Measurements from ENCODE around the gene GPC3. TPM values are rescaled to one million over a fixed set of nuclear protein-coding genes. Genes with fewer than 3 reads are reported as not detected.
"Not testable (repeated sequence)": the region's sequence is repeated elsewhere in the genome, so short reads cannot be mapped to it uniquely, and the experiment has no call there.

GPC3 gene
- total and polyA plus RNA-seq, 5 donors from 2014 or later: 0.34 to 0.93 (median 0.44) TPM; not detected in 2

DNA sequence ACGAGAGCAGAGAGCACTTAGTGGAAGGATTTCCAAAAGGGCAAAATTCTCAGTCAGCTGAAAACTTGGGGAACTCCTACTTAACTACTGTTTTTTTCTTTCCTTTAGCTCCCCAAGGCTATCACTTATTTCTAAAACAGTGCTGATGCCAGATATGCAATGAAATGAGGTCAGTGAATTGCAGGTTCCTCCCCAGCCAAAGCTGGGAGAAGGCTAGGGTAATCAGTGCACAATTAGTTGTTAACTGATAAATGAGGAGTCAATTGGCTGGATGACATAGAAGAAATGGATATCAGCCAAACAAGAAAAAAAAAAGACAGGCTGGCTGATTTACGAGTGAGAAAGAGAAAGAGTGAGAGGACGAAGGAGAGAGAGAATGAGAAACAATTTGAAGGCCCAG lies 195.6 kb downstream of the GPC3 start:
- no peaks in the 10 kb centered on the region for H3K4me1 Mint-ChIP-seq
- no peaks in the 10 kb centered on the region for H3K36me3 ChIP-seq (ENCODE audit: control insufficient read depth, insufficient read depth, low read length)

DNA sequence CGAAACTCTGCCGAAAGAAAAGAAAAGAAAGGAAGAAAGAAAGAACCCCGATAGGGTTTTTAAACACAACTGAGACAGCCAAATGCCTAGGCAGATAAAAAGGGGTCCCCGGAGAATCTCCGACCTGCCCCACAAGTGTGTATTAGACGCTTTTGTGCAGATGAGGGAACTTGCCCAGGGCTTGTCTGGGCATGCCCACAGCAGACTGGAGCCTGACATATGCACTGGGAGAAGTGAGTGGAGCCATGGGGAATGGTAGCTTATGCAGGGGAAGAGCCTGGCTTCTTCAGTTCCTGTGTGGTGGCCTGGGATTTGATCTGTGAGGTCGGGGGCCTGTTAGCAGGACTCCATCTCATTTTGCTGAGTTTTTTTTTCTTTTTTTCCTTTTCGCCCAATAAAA lies 199.0 kb downstream of the GPC3 start:
- no peaks in the 10 kb centered on the region for H3K9me3 ChIP-seq (ENCODE audit: control insufficient read depth in 2 of 2, low read length in 2 of 2)

More for the DNA sequence above, 195.6 kb downstream of the GPC3 start:
- H3K36me3 Mint-ChIP-seq: no peaks in the 10 kb centered on the region
- Histone ChIP-seq H3K27me3 (ENCODE audit: control insufficient read depth, insufficient read depth, low read length) (no peaks in the 10 kb centered on the region), H3K4me3 (ENCODE audit: low read depth, low read length) (no peak overlapping the region), H3K27ac (ENCODE audit: insufficient read depth, low read length, poor library complexity, severe bottlenecking) (no peak overlapping the region), H3K4me1 (ENCODE audit: control insufficient read depth, insufficient read depth, low read length, poor library complexity, severe bottlenecking) (no peaks in the 10 kb centered on the region), H3K9me3 (ENCODE audit: control insufficient read depth in 2 of 2, low read length in 2 of 2) (no peaks in the 10 kb centered on the region)
- no peak overlapping the region for H3K4me3 Mint-ChIP-seq
- no peaks in the 10 kb centered on the region for H3K9me3 Mint-ChIP-seq
- H3K27me3 Mint-ChIP-seq: no peaks in the 10 kb centered on the region
- DNase-seq: no peak
- no peak overlapping the region for H3K27ac Mint-ChIP-seq
- ATAC-seq (ENCODE audit: low read depth in 2 of 2): no peak

DNA sequence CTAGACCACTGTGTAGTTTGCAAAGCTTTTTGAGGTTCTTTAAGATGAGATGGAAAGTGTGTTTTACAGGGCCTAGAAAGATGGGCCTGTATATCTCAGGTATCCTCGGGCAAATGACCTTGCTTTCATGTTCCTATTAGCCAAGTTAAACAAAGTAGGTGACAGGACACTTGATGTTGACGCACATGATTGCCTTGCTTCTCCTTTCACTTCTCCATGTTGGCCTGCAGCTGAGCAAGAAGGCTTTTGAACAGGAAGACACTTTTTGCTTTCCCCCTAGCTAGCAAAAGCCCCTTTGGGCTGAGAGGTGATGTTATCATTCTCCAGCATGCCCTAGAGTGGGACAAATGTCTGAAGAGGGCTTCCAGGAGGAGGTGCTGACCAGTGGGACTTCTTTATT lies 202.1 kb downstream of the GPC3 start:
- Mint-ChIP-seq H3K36me3 (no peaks in the 10 kb centered on the region), H3K27me3 (peaks cover 4% of the 10 kb centered on the region), H3K9me3 (no peaks in the 10 kb centered on the region), H3K4me3 (no peak overlapping the region), H3K4me1 (no peaks in the 10 kb centered on the region), H3K27ac (peak overlapping the region in 1 of 3 donors; percentile 52)
- Histone ChIP-seq H3K4me3 (ENCODE audit: low read depth, low read length) (no peak overlapping the region), H3K36me3 (ENCODE audit: control insufficient read depth, insufficient read depth, low read length) (no peaks in the 10 kb centered on the region), H3K27me3 (ENCODE audit: control insufficient read depth, insufficient read depth, low read length) (no peaks in the 10 kb centered on the region), H3K4me1 (ENCODE audit: control insufficient read depth, insufficient read depth, low read length, poor library complexity, severe bottlenecking) (no peaks in the 10 kb centered on the region), H3K27ac (ENCODE audit: insufficient read depth, low read length, poor library complexity, severe bottlenecking) (no peak overlapping the region), H3K9me3 (ENCODE audit: control insufficient read depth in 2 of 2, low read length in 2 of 2) (no peaks in the 10 kb centered on the region)
- ATAC-seq (ENCODE audit: low read depth in 2 of 2) (no peak), DNase-seq (no peak)

More for the DNA sequence above, 199.0 kb downstream of the GPC3 start:
- ATAC-seq (ENCODE audit: low read depth in 2 of 2) (no peak), DNase-seq (no peak)
- Mint-ChIP-seq H3K4me1 (no peaks in the 10 kb centered on the region), H3K9me3 (no peaks in the 10 kb centered on the region), H3K27me3 (no peaks in the 10 kb centered on the region), H3K4me3 (no peak overlapping the region), H3K27ac (peak overlapping the region in 1 of 3 donors; percentile 17), H3K36me3 (no peaks in the 10 kb centered on the region)
- Histone ChIP-seq H3K36me3 (ENCODE audit: control insufficient read depth, insufficient read depth, low read length) (no peaks in the 10 kb centered on the region), H3K4me1 (ENCODE audit: control insufficient read depth, insufficient read depth, low read length, poor library complexity, severe bottlenecking) (no peaks in the 10 kb centered on the region), H3K4me3 (ENCODE audit: low read depth, low read length) (no peak overlapping the region), H3K27ac (ENCODE audit: insufficient read depth, low read length, poor library complexity, severe bottlenecking) (no peak overlapping the region), H3K27me3 (ENCODE audit: control insufficient read depth, insufficient read depth, low read length) (no peaks in the 10 kb centered on the region)

DNA sequence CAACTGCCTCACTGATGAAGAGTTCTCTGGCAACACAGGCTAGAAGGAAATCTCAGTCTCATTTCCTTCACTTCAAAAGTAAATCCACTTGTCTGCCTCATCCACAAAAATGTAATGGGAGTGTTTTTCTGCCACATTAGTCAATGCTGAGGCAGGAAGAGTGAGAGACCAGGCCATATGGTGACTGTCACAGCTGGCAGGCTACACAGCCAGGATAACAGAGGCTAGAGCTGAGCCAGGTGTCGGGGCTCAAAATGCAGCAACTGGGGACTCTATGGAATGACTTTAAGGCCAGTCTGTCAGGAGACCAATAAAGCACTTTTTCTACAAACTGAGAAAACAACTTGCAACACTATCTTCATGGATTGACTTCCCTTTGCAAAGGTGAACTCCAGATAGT lies 204.2 kb downstream of the GPC3 start:
- no peak overlapping the region for H3K27ac ChIP-seq (ENCODE audit: insufficient read depth, low read length, poor library complexity, severe bottlenecking)
- H3K27me3 ChIP-seq (ENCODE audit: control insufficient read depth, insufficient read depth, low read length): no peaks in the 10 kb centered on the region
- no peaks in the 10 kb centered on the region for H3K9me3 Mint-ChIP-seq
- H3K4me3 Mint-ChIP-seq: no peak overlapping the region
- H3K27ac Mint-ChIP-seq: no peak overlapping the region
- no peak overlapping the region for H3K4me3 ChIP-seq (ENCODE audit: low read depth, low read length)
- no peaks in the 10 kb centered on the region for H3K4me1 Mint-ChIP-seq
- no peaks in the 10 kb centered on the region for H3K36me3 Mint-ChIP-seq
- DNase-seq (no peak), ATAC-seq (ENCODE audit: low read depth in 2 of 2) (no peak)
- no peaks in the 10 kb centered on the region for H3K4me1 ChIP-seq (ENCODE audit: control insufficient read depth, insufficient read depth, low read length, poor library complexity, severe bottlenecking)
- no peaks in the 10 kb centered on the region for H3K36me3 ChIP-seq (ENCODE audit: control insufficient read depth, insufficient read depth, low read length)
- H3K27me3 Mint-ChIP-seq: peaks cover 4% of the 10 kb centered on the region
- H3K9me3 ChIP-seq (ENCODE audit: control insufficient read depth in 2 of 2, low read length in 2 of 2): no peaks in the 10 kb centered on the region

DNA sequence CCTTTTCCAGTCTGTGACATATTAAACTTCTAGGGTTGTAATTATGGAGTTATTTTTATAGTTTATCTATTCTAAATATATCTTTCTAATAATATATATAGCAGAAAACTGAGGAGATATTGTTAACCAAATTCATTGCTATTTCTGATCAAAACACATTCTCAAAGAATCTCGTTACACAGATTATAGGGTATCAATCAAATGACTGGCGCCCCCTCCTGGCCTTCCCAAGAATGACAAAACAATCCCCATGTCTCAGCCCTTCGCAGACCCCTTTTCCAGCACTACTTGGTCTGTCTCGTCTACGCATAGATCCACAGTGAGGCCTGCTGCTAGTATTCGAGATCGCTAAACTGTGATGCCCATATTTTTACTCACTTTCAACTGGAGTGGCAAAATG lies 209.3 kb downstream of the GPC3 start:
- Mint-ChIP-seq H3K4me3 (no peak overlapping the region), H3K9me3 (no peaks in the 10 kb centered on the region), H3K27me3 (peaks cover 4% of the 10 kb centered on the region), H3K27ac (no peak overlapping the region), H3K4me1 (no peaks in the 10 kb centered on the region), H3K36me3 (no peaks in the 10 kb centered on the region)
- no peaks in the 10 kb centered on the region for H3K9me3 ChIP-seq (ENCODE audit: control insufficient read depth in 2 of 2, low read length in 2 of 2)
- no peaks in the 10 kb centered on the region for H3K27me3 ChIP-seq (ENCODE audit: control insufficient read depth, insufficient read depth, low read length)
- no peaks in the 10 kb centered on the region for H3K36me3 ChIP-seq (ENCODE audit: control insufficient read depth, insufficient read depth, low read length)
- no peak overlapping the region for H3K27ac ChIP-seq (ENCODE audit: insufficient read depth, low read length, poor library complexity, severe bottlenecking)
- DNase-seq (peak in 2 of 3 donors; percentile 4 to 18), ATAC-seq (ENCODE audit: low read depth in 2 of 2) (no peak)
- no peaks in the 10 kb centered on the region for H3K4me1 ChIP-seq (ENCODE audit: control insufficient read depth, insufficient read depth, low read length, poor library complexity, severe bottlenecking)
- no peak overlapping the region for H3K4me3 ChIP-seq (ENCODE audit: low read depth, low read length)

DNA sequence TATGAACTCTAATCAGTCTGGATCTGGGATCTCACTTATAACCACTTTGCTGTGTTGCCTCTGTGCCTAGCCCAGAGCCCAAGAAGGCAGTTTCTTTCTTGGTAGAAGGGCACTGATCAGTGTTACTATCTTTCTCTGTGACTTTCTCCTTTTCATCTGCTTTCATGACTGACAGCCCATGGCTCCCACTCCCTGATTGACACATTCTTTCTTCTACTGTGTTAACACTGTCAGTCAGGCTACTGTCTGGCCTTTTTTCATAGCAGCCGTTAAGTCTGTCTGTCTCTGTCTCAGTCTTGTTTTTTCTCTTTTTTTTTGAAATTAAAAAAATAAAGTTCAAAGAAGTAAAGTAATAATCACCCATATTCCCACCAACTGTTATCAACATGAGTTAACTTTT lies 210.6 kb downstream of the GPC3 start:
- H3K27me3 ChIP-seq (ENCODE audit: control insufficient read depth, insufficient read depth, low read length): no peaks in the 10 kb centered on the region
- H3K4me1 Mint-ChIP-seq: no peaks in the 10 kb centered on the region
- no peak overlapping the region for H3K27ac Mint-ChIP-seq
- no peaks in the 10 kb centered on the region for H3K36me3 Mint-ChIP-seq
- H3K4me3 ChIP-seq (ENCODE audit: low read depth, low read length): no peak overlapping the region
- ATAC-seq (ENCODE audit: low read depth in 2 of 2) (no peak), DNase-seq (no peak)
- H3K4me1 ChIP-seq (ENCODE audit: control insufficient read depth, insufficient read depth, low read length, poor library complexity, severe bottlenecking): no peaks in the 10 kb centered on the region
- H3K4me3 Mint-ChIP-seq: no peak overlapping the region
- no peaks in the 10 kb centered on the region for H3K9me3 Mint-ChIP-seq
- no peaks in the 10 kb centered on the region for H3K36me3 ChIP-seq (ENCODE audit: control insufficient read depth, insufficient read depth, low read length)
- H3K9me3 ChIP-seq (ENCODE audit: control insufficient read depth in 2 of 2, low read length in 2 of 2): no peaks in the 10 kb centered on the region
- H3K27ac ChIP-seq (ENCODE audit: insufficient read depth, low read length, poor library complexity, severe bottlenecking): no peak overlapping the region
- peaks cover 4% of the 10 kb centered on the region for H3K27me3 Mint-ChIP-seq

DNA sequence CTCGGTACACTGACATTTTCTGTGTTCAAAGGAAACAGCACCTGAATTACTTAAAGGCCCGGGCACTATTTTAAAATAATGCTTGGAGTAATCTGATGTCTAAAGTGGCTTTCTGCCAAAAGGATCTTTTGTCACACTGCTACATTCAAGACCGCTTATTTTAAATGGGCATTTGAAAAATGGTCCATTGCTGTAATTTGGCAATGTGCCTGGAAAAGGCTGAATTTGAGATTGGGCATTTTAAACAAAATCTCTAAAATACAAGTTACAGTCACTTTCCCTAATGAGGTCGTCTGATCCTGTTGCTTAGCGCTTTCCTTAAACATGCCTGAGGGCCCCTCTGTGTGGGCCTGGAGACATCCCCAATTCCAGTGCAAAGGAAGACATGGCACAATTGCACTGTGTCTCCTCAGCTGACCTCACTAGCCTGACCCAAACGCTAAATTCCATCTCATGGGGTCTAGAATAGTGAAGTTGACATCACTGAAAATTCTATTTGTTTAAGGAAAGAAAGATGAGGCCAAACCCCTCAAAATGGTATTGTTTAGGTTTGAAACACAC lies 214.2 kb downstream of the GPC3 start:
- no peak overlapping the region for H3K4me3 Mint-ChIP-seq
- Histone ChIP-seq H3K4me1 (ENCODE audit: control insufficient read depth, insufficient read depth, low read length, poor library complexity, severe bottlenecking) (no peaks in the 10 kb centered on the region), H3K9me3 (ENCODE audit: control insufficient read depth in 2 of 2, low read length in 2 of 2) (no peaks in the 10 kb centered on the region), H3K27me3 (ENCODE audit: control insufficient read depth, insufficient read depth, low read length) (no peaks in the 10 kb centered on the region), H3K4me3 (ENCODE audit: low read depth, low read length) (no peak overlapping the region), H3K36me3 (ENCODE audit: control insufficient read depth, insufficient read depth, low read length) (no peaks in the 10 kb centered on the region), H3K27ac (ENCODE audit: insufficient read depth, low read length, poor library complexity, severe bottlenecking) (no peak overlapping the region)
- DNase-seq (no peak), ATAC-seq (ENCODE audit: low read depth in 2 of 2) (no peak)
- H3K36me3 Mint-ChIP-seq: no peaks in the 10 kb centered on the region
- H3K27me3 Mint-ChIP-seq: no peaks in the 10 kb centered on the region
- H3K4me1 Mint-ChIP-seq: no peaks in the 10 kb centered on the region
- H3K27ac Mint-ChIP-seq: no peak overlapping the region
- no peaks in the 10 kb centered on the region for H3K9me3 Mint-ChIP-seq

DNA sequence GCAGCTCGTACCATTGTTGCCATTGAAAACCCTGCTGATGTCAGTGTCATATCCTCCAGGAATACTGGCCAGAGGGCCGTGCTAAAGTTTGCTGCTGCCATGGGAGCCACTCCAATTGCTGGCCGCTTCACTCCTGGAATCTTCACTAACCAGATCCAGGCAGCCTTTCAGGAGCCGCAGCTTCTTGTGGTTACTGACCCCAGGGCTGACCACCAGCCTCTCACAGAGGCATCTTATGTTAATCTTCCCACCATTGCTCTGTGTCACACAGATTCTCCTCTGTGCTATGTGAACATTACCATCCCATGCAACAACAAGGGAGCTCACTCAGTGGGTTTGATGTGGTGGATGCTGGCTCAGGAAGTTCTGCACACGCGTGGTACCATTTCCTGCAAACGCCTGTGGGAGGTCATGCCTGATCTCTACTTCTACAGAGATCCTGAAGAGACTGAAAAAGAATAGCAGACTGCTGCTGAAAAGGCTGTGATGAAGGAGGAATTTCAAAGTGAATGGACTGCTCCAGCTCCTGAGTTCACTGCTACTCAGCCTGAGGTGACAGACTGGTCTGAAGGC lies 222.3 kb downstream of the GPC3 start:
- not testable (repeated sequence) for H3K27ac ChIP-seq (ENCODE audit: insufficient read depth, low read length, poor library complexity, severe bottlenecking); H3K9me3 Mint-ChIP-seq; H3K27me3 Mint-ChIP-seq; ATAC-seq (ENCODE audit: low read depth in 2 of 2); H3K4me1 ChIP-seq (ENCODE audit: control insufficient read depth, insufficient read depth, low read length, poor library complexity, severe bottlenecking); H3K27ac Mint-ChIP-seq; H3K4me3 Mint-ChIP-seq; H3K36me3 ChIP-seq (ENCODE audit: control insufficient read depth, insufficient read depth, low read length); DNase-seq; H3K4me1 Mint-ChIP-seq; H3K9me3 ChIP-seq (ENCODE audit: control insufficient read depth in 2 of 2, low read length in 2 of 2); H3K27me3 ChIP-seq (ENCODE audit: control insufficient read depth, insufficient read depth, low read length); H3K36me3 Mint-ChIP-seq; H3K4me3 ChIP-seq (ENCODE audit: low read depth, low read length)
